ENCODE measurements around the gene WARS2.

DNA sequence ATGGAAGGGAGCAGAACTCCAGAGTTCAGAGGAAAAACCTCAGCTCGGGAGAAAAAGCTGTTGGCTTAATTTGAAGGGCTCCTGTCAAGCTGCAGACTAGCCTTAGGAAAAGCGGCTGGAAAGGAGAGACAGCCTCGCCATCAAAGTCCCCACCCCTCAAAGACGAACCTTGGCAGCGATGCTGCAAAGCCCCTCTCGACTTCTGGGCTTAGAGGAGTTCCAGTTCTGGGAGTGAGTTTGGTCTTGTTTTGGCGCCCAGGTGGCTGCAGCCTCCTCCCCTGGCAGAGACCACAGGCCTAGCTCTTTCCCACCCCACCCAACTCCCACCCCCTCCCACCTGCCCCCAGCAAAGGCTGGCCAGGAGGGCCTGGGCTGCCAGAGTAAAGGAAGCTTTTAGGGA is 143.2 kb downstream of the WARS2 start:
- TF ChIP-seq CTCF (IDR thresholded peaks at IDR 0.05) (no peak), POLR2A (IDR thresholded peaks at IDR 0.05) (no peak)

All from esophagus squamous epithelium (tissue), 4 donors.